Esophagus (tissue), 2 donors: ENCODE measurements around the gene QSOX2. TPM values are rescaled to one million over a fixed set of nuclear protein-coding genes. Genes with fewer than 3 reads are reported as not detected.

Experiments
- H3K27ac ChIP-seq, 2 donors: one replicate each; pipeline ENCODE4 v1.5.1; 2013; ENCODE audit warnings: low read depth in 2 of 2, mild to moderate bottlenecking in 2 of 2, inconsistent platforms in 1 of 2, low read length in 1 of 2, moderate library complexity in 1 of 2
- H3K27me3 ChIP-seq, 2 donors: one replicate each; pipeline ENCODE4 v1.6.1; 2013; ENCODE audit warnings: low read length in 2 of 2, control low read depth in 1 of 2, mild to moderate bottlenecking in 1 of 2; ENCODE audit not compliant: insufficient read depth in 2 of 2, control insufficient read depth in 1 of 2
- H3K36me3 ChIP-seq, 2 donors: one replicate each; pipeline ENCODE4 v1.6.1; 2013; ENCODE audit warnings: low read length in 1 of 2; ENCODE audit not compliant: control insufficient read depth in 2 of 2, insufficient read depth in 2 of 2
- H3K4me1 ChIP-seq, 2 donors: one replicate each; pipeline ENCODE4 v1.6.1; 2013; ENCODE audit warnings: low read length in 1 of 2; ENCODE audit not compliant: control insufficient read depth in 2 of 2, insufficient read depth in 2 of 2
- H3K4me3 ChIP-seq, 2 donors: one replicate each; pipeline ENCODE4 v1.5.1; 2013; ENCODE audit warnings: low read length in 2 of 2, mild to moderate bottlenecking in 2 of 2, low read depth in 1 of 2, moderate library complexity in 1 of 2
- H3K9me3 ChIP-seq, 2 donors: one replicate each; pipeline ENCODE4 v1.6.1; 2013; ENCODE audit warnings: mild to moderate bottlenecking in 2 of 2, low read depth in 1 of 2, low read length in 1 of 2, moderate library complexity in 1 of 2; ENCODE audit not compliant: control insufficient read depth in 2 of 2, insufficient read depth in 1 of 2
- WGBS, 2 donors: extraction: QIAGEN DNeasy Blood & Tissue Kit; methylation state at CpG; one replicate each; pipeline ENCODE4 v1.1.7; 2013; 5-methylcytosine and 5-hydroxymethylcytosine counted together
- polyA plus RNA-seq, 2 donors: library from polyadenylated mRNA; stranded (reverse); fragments of 200-250 nt; gene quantifications; one replicate each; pipeline ENCODE4 v1.2.3, GENCODE V29; 2013
- donor health status: healthy with polysubstance abuse.
- donor health status: Bipolar disorder and iron deficiency.

QSOX2 gene, protein sequence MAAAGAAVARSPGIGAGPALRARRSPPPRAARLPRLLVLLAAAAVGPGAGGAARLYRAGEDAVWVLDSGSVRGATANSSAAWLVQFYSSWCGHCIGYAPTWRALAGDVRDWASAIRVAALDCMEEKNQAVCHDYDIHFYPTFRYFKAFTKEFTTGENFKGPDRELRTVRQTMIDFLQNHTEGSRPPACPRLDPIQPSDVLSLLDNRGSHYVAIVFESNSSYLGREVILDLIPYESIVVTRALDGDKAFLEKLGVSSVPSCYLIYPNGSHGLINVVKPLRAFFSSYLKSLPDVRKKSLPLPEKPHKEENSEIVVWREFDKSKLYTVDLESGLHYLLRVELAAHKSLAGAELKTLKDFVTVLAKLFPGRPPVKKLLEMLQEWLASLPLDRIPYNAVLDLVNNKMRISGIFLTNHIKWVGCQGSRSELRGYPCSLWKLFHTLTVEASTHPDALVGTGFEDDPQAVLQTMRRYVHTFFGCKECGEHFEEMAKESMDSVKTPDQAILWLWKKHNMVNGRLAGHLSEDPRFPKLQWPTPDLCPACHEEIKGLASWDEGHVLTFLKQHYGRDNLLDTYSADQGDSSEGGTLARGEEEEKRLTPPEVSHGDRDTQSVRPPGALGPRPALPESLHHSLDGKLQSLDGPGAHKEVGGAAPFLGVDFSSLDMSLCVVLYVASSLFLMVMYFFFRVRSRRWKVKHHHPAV
- polyA plus RNA-seq, result 1 to 10 TPM; 2.6 to 3.6 TPM

DNA sequence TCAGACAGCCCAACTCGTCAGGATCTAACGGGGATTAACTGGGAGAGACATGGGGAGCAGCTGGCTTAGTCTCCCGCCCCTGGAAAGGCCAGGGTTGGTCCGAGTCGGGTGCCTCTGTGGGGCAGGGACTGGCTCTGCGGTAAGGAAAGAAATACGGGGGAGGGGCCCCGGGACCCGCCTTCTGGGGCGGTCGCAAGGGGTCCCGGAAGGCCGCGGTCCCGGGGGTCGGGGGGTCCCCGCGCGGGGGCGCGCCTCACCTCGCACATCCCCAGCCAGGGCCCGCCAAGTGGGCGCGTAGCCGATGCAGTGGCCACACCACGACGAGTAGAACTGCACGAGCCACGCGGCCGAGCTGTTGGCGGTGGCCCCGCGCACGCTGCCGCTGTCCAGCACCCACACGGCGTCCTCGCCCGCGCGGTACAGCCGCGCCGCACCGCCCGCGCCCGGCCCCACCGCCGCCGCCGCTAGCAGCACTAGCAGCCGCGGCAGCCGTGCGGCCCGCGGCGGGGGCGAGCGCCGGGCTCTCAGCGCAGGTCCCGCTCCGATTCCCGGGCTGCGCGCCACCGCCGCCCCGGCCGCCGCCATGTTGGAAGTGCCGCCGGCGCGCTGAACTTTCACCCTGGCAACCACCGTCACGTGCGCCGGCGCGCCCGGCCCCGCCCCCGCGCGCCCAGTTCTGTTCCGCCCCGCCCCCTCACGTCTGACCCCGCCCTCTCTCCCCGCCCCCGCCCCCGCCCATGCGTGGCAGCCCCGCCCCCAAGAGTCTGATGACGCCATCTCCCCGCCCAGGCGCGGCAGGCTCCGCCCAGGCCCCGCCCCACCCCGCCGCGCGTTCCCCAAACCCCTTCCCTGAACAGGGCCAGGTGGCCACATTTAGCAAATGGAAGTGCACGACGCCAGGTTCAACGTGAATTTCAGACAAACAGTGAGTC, at the start of gene QSOX2:
Gene QSOX2 (minus strand): TSS at position 594 of the 932 bp plus-strand sequence. CDS start 9 bp downstream, at position 585.
- peak within 1 kb of the TSS; percentile 81 to 87 for H3K4me3 ChIP-seq
- H3K27ac ChIP-seq, result peak within 1 kb of the TSS in 1 of 2 donors; percentile 33
- H3K9me3 ChIP-seq, result no peaks in the 10 kb centered on the region
- H3K27me3 ChIP-seq, result no peaks in the 10 kb centered on the region
- H3K4me1 ChIP-seq, result peaks cover 0 to 15% of the 10 kb centered on the region in 2 donors
- H3K36me3 ChIP-seq, result no peaks in the 10 kb centered on the region
- WGBS, 2 donors, result 0 to 1% methylated on average over 67 to 112 of the region's 112 CpGs

DNA sequence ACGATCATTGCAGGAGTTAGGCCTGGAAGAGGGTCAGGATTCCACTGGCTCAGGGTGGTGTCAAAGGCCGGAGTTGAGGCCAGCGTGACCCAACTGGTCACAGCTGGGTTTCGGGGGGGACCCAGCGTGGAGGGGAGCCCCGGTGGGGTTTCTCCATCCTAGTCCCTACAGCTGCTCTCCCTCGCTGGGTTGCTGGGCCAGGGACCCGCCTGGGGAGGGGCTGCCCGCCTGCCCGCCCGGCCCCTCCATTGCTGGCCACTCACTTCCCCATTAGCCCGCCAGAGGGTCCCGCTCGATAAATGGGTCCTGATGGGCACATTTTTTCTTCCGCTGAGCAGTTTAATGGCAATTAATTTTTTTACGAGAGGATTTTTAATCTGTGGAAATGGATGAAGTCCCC, 49.4 kb upstream of the QSOX2 start:
- H3K27me3 ChIP-seq, result peaks cover 0 to 8% of the 10 kb centered on the region in 2 donors
- 89 to 91% methylated on average over 15 to 16 of the region's 16 CpGs for WGBS, 2 donors

DNA sequence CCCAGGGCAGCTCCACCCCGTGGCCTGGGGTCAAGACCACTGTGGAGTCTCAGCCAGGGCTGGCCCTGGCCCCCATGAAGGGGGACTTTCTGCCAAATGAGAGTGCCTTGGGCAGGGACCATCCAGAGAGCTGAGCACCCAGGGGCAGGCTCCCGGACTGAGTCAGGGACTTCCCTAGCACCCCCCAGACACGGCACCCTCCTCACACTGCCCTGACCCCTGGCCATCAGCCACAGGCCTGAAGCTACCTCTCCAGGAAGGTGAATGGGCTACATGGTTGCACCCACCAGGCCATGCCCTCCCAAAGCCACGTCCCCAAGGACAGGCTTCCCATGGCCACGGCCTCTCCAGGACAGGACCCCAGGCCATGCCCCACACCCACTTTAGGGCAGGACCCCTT, 48.8 kb upstream of the QSOX2 start:
- Histone ChIP-seq H3K9me3 (peaks cover 0 to 6% of the 10 kb centered on the region in 2 donors), H3K27ac (no peak overlapping the region), H3K36me3 (no peaks in the 10 kb centered on the region), H3K4me1 (peaks cover 0 to 20% of the 10 kb centered on the region in 2 donors), H3K27me3 (peaks cover 0 to 8% of the 10 kb centered on the region in 2 donors), H3K4me3 (no peak overlapping the region)
- 74 to 84% methylated on average over 5 of the region's 5 CpGs for WGBS, 2 donors

More for the DNA sequence above, 49.4 kb upstream of the QSOX2 start:
- Histone ChIP-seq H3K4me3 (no peak overlapping the region), H3K36me3 (no peaks in the 10 kb centered on the region), H3K4me1 (peaks cover 0 to 18% of the 10 kb centered on the region in 2 donors), H3K9me3 (peaks cover 0 to 6% of the 10 kb centered on the region in 2 donors), H3K27ac (no peak overlapping the region)

DNA sequence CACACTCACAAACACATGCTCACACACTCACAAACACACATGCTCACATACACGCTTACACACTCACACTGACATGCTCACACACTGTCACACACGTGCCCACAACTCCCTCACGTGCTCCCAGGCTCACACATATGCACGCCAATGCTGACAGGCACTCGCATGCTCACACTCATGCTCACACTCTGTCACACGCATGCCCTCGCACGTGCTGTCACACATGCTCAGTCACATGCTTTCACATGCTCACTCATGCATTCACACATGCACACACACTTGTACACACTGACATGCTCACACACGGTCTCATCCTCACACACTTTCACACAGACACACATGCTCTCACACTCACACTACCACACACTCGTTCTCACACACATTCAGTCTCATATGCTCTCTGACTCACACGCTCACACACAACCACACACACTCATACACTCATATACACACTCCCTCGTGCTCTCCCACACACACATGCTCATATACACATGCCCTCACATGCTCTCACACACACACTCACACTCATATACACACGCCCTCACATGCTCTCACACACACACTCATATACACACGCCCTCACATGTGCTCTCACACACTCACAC, 48.0 kb upstream of the QSOX2 start:
- 81 to 82% methylated on average over 14 of the region's 14 CpGs for WGBS, 2 donors
- Histone ChIP-seq H3K36me3 (no peaks in the 10 kb centered on the region), H3K4me1 (peaks cover 0 to 21% of the 10 kb centered on the region in 2 donors), H3K27me3 (peaks cover 0 to 8% of the 10 kb centered on the region in 2 donors), H3K27ac (no peak overlapping the region), H3K9me3 (peaks cover 0 to 6% of the 10 kb centered on the region in 2 donors), H3K4me3 (no peak overlapping the region)

DNA sequence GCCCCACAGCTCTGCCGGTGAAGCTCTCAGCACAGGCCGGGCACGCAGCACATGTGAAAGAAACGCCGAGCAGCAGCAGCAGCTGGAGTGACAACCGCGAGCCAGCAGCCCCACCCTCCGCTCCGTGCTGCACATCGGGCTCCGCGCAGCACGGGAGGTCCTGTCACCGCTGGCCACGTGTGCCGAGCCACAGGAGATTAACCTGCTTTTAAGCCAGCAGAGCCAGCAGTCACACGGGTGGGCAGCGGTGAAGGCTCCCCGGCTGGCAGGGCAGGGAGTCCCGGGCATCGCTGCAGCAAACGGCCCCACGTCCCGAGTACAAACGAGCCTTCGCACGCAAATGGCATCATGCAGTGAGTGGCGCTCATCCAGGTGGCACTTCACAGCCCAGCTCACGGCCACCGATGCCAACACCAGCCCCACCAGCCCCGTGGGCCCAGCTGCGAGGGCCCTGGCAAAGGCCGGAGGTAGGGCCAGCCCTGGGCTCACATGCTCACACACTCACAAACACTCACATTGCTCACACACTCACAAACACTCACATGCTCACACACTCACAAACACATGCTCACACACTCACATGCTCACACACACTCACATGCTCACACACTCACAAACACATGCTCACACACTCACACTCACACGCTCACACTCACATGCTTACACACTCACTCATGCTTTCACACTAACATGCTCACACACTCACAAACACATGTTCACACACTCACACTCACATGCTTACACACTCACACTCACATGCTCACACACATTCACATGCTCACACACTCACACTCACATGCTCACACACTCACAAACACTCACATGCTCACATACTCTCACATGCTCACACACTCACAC, 47.2 kb upstream of the QSOX2 start:
- H3K27me3 ChIP-seq, result peaks cover 0 to 8% of the 10 kb centered on the region in 2 donors
- WGBS, 2 donors, result 44 to 45% methylated on average over 34 of the region's 34 CpGs
- H3K9me3 ChIP-seq, result peaks cover 0 to 6% of the 10 kb centered on the region in 2 donors
- no peak overlapping the region for H3K4me3 ChIP-seq
- no peak overlapping the region for H3K27ac ChIP-seq
- no peaks in the 10 kb centered on the region for H3K36me3 ChIP-seq
- peaks cover 0 to 21% of the 10 kb centered on the region in 2 donors for H3K4me1 ChIP-seq

DNA sequence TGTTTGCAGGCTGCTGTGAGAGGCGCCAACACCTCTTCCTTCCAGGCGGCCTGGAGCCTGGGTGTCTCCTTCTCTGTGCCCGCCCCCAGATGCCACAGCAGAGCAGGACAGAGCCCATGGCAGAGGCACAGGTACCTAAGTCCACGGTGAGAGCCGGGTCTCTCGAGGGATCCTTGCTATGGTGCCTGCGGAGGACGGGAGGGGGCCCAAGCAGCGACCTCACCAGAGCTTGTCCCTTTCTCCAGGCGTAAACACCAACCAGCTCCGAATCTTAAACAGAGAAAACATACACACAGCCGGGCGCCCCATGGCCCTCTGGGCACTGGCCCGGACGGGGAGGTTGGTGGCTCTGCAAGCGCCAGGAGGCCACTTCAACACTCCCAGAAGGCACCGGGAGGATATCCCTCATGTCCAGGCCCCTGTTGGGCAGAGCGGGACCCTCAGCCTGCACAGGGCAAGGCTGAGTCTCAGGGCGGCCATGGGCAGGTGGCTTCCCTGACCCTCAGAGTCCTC, 46.5 kb upstream of the QSOX2 start:
- H3K9me3 ChIP-seq, result peaks cover 0 to 6% of the 10 kb centered on the region in 2 donors
- peaks cover 0 to 17% of the 10 kb centered on the region in 2 donors for H3K4me1 ChIP-seq
- peaks cover 0 to 8% of the 10 kb centered on the region in 2 donors for H3K27me3 ChIP-seq
- H3K4me3 ChIP-seq, result no peak overlapping the region
- no peaks in the 10 kb centered on the region for H3K36me3 ChIP-seq
- no peak overlapping the region for H3K27ac ChIP-seq
- WGBS, 2 donors, result 69 to 74% methylated on average over 19 of the region's 19 CpGs

DNA sequence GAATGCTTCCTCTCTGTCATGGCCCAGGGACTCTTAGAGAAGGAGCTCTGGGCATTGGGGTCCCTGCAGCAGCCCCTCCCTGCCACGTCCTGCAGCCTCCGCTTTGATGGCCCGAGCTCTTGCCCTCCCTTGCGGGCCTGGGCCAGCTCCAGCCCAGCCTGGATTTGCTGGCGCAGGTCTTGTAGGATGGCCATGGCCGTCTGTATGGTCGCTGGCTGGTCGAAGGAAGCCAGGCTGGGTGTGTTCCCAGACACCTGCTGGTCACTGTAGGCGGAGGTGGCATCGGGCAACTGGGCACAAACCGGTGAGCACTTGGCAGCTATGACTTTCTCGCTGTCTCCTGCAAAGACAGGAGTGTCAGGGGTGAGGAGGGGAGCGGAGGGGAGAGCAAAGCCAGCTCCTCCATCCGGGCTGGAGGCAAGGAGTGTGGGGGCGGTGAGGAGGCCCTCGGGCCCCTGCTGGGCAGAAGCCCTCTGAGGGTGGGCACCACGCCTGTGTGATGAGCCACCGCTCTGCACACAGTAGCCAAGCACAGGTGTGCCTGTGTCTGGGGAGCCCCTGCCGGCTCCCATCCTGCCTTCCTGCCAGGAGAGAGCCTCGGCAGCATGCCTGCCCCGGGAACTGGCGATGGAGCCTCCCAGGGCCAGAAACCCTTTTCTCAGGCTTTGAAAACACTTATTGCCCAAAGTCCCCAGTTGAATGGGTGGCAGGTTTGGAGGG, 45.9 kb upstream of the QSOX2 start:
- peaks cover 0 to 8% of the 10 kb centered on the region in 2 donors for H3K27me3 ChIP-seq
- H3K4me1 ChIP-seq, result peaks cover 0 to 11% of the 10 kb centered on the region in 2 donors
- WGBS, 2 donors, result 69 to 73% methylated on average over 22 of the region's 22 CpGs
- H3K4me3 ChIP-seq, result no peak overlapping the region
- H3K36me3 ChIP-seq, result no peaks in the 10 kb centered on the region
- peaks cover 0 to 9% of the 10 kb centered on the region in 2 donors for H3K9me3 ChIP-seq
- no peak overlapping the region for H3K27ac ChIP-seq
